NCI-H2227 (cell line): ENCODE results near the gene ZBTB40.

Source experiments
- DNase-seq: peaks from one replicate; lab custom pipeline; 2025; ENCODE audit not compliant: unreplicated experiment; lab: John Stamatoyannopoulos, UW

ZBTB40 gene

GRCh38 chr1:22420455-22421053, 31.1 kb upstream of the ZBTB40 start:
- peak; percentile 91 for DNase-seq

- no peak for DNase-seq
Observed at GRCh38 chr1:22426781-22427180, 24.9 kb upstream of the ZBTB40 start.

DNA sequence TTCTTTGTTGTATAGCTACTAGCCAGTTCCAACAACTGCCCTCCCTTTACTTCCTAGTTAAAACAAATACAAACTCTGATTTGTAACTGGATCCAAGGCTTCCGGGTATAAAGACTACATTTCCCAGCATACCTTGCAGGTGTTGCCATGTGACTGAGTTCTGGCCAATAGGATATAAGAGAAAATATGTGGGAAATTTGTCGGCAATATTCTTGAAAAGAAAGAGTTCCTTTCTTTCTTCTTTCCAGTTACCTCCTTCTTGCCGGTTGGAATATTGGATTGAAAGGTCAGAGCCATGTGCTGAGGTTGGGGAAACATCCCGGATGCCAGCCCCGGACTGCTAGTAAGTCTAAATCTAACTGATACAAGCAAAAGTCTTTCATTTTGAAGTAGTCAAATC, 23.0 kb upstream of the ZBTB40 start:
- peak; percentile 53 for DNase-seq

DNA sequence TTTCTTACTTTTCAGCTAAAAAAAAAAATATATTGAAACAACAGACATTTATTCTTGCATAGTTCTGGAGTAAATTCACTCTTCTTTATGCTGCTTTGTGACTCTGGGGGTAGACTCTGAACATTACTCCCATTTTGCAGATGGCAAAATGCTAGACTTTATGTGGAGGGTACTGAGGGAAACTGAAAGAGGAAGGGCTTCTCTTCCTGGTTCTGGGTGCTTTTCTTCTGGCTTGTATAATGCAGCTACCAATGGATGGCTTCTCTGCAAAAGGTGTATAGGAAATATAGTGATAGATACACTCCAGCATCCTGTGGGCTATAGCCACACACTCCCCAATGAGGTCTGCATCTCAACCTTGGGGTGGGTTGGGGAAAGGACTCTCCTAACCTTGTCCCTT, 19.7 kb upstream of the ZBTB40 start:
- DNase-seq: no peak

DNA sequence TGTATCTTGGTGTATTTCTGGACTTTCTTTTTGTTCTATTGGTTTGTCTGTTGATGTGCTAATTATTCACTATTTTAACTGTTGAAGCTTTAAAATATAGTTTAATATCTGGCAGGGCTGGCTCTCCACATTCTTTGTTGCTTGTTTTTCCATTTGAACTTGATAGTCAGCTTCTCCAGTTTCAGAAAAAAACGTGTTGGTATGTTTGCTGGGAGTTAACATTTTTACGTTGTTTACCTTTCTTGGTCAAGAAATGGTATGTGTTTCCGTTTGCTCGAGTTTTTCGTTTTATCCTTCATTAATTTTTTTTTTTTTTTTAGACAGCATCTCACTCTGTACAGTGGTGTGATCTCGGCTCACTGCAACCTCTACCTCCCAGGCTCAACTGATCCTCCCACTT, 16.9 kb upstream of the ZBTB40 start:
- DNase-seq: no peak

DNA sequence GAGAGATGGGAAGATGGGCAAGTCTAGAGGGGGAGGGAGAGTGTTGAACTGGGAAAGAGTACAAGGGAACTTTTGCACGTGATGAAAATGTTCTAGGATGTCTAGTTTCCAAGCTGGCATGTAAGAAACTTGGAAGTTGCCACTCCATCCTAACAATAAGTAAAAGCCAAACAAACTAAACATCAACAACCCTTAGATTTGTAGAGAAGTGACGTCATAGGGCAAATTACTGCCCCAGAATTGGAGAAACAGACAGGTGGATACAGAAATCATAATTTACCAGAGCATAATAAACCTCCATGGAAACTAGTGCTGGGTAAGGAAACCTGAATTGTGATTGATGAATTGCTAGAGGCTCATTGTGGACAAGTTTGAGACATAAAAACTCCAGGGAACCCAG, 14.7 kb upstream of the ZBTB40 start:
- no peak for DNase-seq

- no peak for DNase-seq
Observed at GRCh38 chr1:22437573-22437972, 14.1 kb upstream of the ZBTB40 start.

DNA sequence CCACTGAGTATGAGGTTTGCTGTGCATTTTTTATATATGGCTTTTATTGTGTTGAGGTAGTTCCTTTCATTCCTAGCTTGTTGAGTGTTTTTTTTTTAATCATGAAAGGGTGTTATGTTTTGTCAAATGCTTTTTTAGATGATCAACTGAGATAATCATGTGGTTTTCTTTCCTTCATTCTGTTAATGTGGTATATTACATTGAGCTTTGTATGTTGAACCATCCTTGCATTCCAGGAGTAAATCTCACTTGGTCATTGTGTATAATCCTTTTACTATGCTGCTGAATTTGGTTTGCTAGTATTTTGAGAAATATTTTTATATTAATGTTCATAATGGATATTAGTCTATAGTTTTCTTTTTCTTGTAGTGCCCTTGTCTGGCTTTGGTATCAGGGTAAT, 11.1 kb upstream of the ZBTB40 start:
- peak; percentile 19 for DNase-seq

DNA sequence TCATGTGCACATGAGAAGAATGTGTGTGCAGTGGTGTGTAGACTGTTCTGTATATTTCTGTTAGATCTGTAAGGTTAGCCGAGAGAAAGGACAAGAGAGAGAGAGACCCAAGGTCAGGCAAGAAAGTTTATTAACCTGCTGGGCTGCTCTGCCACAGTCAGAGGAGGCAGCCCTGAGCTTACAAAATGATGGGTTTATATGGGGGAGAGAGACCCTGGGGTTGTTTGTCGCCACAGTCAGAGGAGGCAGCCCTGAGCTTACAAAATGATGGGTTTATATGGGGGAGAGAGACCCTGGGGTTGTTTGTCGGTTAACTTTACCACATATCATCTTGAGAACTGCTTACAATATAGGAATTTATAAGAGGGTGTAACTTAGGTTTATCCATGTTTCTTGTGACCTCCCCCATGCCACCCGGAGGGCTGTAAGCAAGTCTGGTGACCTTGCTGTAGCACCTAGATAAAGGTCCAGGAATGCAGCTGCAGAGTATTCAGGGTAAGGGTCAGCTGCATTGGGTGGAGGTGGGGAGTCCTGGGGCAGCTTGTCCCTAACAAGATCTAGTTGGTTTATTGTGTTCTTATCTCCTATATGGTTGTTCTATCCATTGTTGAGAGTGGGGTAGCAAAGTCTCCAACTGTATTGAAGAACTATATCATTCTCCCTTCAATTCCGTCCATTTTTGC, 9.3 kb upstream of the ZBTB40 start:
- no peak for DNase-seq

GRCh38 chr1:22443332-22443731, 8.3 kb upstream of the ZBTB40 start:
- no peak for DNase-seq

DNA sequence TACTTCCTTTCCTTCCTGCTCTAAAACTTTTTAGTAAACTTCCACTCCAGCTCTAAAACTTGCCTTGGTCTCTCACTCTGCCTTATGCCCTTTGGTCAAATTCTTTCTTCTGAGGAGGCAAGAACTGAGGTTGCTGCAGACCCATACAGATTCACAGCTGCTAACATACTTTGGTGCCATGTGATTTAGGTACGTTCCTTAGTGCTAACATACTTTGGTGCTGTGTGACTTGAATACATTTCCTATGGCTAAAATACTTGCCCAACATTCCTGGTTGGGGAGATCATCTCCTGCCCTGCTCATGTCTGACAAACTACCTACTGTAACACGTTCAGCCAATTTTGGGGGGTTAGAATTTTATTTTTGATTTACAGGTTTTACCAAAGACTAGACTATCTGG, 6.8 kb upstream of the ZBTB40 start:
- DNase-seq: no peak

GRCh38 chr1:22447621-22448111, 4.0 kb upstream of the ZBTB40 start:
- DNase-seq: peak; percentile 33

DNA sequence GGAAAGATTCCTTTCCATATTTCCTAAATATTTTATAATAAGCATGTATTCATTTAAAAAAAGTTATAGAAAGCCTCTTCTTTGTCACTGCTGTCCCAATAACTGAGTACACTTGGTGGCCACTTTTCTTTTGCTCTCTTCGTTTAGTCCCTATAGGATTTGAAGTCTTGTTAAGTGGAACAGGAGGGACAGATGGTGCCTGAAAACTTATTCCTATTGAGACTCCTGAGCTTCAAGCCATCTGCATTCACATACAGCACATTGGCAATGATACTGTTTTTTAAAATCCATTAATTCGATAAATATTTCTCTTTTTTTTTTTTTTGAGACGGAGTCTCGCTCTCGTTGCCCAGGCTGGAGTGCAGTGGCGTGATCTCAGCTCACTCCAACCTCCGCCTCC, 2.0 kb upstream of the ZBTB40 start:
- no peak for DNase-seq

- no peak for DNase-seq
Observed at GRCh38 chr1:22450351-22451021, 1.2 kb upstream of the ZBTB40 start.

- peak; percentile 55 for DNase-seq
Observed at GRCh38 chr1:22452481-22452957, 868 bp downstream of the ZBTB40 start.

GRCh38 chr1:22453181-22453580, 1.5 kb downstream of the ZBTB40 start:
- no peak for DNase-seq

- no peak for DNase-seq
Observed at GRCh38 chr1:22454476-22455056, 2.9 kb downstream of the ZBTB40 start.

DNA sequence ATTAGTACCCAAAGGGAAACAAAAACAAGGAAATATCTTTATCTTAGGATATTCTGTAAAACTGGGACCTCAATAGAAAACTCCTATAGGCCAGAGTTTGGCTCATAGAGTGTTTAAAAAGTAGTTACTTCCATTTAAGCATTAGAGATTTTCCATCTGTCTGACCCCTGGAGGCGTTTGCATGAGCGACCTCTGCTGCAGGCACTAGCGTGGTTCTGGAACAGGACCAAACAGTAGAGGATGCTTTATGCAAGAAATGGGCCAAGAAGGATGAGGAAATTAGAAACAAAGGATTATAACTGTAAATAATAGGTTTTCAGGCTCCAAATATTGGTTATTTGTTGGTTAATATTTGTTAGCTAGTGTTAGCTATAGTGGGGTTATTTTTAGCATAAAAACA, 5.7 kb downstream of the ZBTB40 start:
- peak; percentile 33 for DNase-seq

DNA sequence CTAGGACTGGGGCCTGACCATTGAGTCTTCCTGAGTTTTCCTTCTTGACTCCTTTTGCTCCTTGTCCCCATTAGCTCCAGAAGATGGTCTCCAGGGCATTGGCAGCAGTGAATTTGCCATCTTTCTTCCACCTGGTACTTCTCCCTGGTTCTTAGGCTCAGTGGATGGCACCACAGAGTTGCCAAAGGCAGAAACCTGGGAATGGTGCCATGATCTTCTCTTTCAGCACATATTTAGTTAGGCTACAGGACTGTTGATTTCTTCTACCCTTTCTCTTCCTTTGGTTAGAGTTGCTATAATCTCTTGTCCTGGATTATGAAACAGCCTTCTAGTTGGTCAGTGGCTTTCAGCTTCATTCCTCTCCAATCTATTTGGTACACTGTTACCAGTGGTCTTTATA, 6.2 kb downstream of the ZBTB40 start:
- no peak for DNase-seq

GRCh38 chr1:22461100-22461499, 9.4 kb downstream of the ZBTB40 start:
- DNase-seq: no peak

GRCh38 chr1:22461678-22462527, 10.3 kb downstream of the ZBTB40 start:
- DNase-seq: no peak
